ENCODE measurements around the gene RAD21L1.

GRCh38 chr20:1187605-1188171 lies 38.2 kb upstream of the RAD21L1 start:
- TF ChIP-seq CTCF (IDR thresholded peaks at IDR 0.05) (no peak), POLR2A (IDR thresholded peaks at IDR 0.05) (no peak)

Data from Peyer's patch (tissue), 4 donors.